Esophagus muscularis mucosa (tissue), 4 donors: ENCODE results near the gene IRX4.

ENCODE experiments used
- EP300 ChIP-seq: sonication (generic); formaldehyde crosslinking; IDR thresholded peaks from one replicate; pipeline ENCODE4 v1.6.1; 2017; ENCODE audit warnings: antibody characterized with exemption
- POLR2A ChIP-seq: fragments of 450-650 bp; IDR thresholded peaks from one replicate; pipeline ENCODE4 v1.6.1; 2017; ENCODE audit warnings: antibody characterized with exemption, moderate library complexity, mild to moderate bottlenecking, low read depth
- POLR2AphosphoS5 ChIP-seq, 2 donors: sonication (generic); formaldehyde crosslinking; IDR thresholded peaks; one replicate each; pipeline ENCODE4 v1.6.1; 2017; ENCODE audit warnings: antibody characterized with exemption in 2 of 2
- TF ChIP-seq, protein P1 (sequence below), 3 experiments: fragments of 200-600 bp in 2 of 3; fragments of 450-650 bp in 1 of 3; sonication (generic) in 2 of 3; IDR thresholded peaks; one replicate each; pipeline ENCODE4 v1.5.1; 2017 to 2019; ENCODE audit warnings: antibody characterized with exemption in 3 of 3, mild to moderate bottlenecking in 2 of 3, moderate library complexity in 1 of 3

DNA sequence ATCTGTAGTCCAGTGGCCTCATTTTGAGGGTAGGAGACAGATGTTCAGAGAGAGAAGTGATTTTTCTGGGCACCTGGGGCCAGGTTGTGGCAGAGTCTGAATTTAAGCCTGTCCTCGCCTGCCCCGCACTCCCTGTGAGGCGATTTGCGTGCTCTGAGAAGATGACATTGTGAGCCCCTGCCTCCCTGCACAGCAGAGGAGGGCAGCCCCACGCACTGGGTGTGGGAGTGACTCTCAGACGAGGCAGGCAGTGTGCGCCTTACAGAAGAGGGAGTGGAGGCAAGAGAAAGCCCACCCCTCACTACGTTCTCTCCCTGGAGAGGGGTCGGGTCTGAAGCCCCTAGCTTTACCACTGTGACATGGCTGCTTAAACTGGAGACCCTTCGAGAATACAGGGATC lies 35.7 kb downstream of the IRX4 start:
- TF ChIP-seq, protein P1, sequence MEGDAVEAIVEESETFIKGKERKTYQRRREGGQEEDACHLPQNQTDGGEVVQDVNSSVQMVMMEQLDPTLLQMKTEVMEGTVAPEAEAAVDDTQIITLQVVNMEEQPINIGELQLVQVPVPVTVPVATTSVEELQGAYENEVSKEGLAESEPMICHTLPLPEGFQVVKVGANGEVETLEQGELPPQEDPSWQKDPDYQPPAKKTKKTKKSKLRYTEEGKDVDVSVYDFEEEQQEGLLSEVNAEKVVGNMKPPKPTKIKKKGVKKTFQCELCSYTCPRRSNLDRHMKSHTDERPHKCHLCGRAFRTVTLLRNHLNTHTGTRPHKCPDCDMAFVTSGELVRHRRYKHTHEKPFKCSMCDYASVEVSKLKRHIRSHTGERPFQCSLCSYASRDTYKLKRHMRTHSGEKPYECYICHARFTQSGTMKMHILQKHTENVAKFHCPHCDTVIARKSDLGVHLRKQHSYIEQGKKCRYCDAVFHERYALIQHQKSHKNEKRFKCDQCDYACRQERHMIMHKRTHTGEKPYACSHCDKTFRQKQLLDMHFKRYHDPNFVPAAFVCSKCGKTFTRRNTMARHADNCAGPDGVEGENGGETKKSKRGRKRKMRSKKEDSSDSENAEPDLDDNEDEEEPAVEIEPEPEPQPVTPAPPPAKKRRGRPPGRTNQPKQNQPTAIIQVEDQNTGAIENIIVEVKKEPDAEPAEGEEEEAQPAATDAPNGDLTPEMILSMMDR (IDR thresholded peaks at IDR 0.05), result no peak
- TF ChIP-seq POLR2A (no peak), POLR2AphosphoS5 (IDR thresholded peaks at IDR 0.05) (no peak), EP300 (no peak)
